HG03108 (cell line): ENCODE results near the gene FEZ2.
A peak's percentile ranks its signal among the peaks of the same experiment; 100 is the strongest.
"Not testable (repeated sequence)": the region's sequence is repeated elsewhere in the genome, so short reads cannot be mapped to it uniquely, and the experiment has no call there.

ENCODE experiments used
- ATAC-seq: cut with Tn5 transposase; IDR thresholded peaks from one replicate; pipeline ENCODE4 v1.9.1; 2021; ENCODE audit warnings: moderate library complexity; ENCODE audit not compliant: unreplicated experiment

FEZ2 gene

GRCh38 chr2:36597532-36598377, at the start of gene FEZ2:
Gene FEZ2, minus strand, starts transcription at chr2:36598168. Its CDS starts 26 bp downstream, at chr2:36598142.
- ATAC-seq: peak; percentile 100

DNA sequence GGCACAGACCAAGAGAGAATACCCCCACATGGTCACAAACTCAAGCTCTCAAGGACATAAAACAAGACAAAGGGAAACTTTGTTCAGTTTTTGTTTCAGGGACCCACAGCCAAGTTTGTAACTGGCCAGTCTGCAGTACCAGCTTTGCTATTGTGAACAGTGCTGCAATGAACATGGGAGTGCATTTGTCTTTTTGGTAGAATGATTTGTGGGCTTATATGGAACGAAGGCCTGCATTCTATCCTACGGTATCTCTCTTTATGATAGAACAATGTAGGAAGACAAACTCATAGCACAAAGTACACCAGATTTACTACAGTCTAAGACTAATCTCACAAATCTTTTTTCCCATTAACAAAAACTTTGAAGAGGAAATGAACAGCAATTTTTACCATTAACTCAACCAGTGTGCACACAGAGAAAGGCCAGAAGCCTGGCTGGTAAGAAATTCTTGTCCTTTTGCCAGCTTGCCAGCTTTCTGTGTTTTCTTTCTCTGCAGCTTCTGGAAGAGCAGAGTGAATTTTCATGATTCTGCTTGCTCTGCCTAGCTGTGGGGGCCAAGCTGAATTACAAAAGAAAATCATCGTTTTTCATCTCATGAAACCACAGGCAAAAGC, 37.1 kb upstream of the FEZ2 start:
- no peak for ATAC-seq

DNA sequence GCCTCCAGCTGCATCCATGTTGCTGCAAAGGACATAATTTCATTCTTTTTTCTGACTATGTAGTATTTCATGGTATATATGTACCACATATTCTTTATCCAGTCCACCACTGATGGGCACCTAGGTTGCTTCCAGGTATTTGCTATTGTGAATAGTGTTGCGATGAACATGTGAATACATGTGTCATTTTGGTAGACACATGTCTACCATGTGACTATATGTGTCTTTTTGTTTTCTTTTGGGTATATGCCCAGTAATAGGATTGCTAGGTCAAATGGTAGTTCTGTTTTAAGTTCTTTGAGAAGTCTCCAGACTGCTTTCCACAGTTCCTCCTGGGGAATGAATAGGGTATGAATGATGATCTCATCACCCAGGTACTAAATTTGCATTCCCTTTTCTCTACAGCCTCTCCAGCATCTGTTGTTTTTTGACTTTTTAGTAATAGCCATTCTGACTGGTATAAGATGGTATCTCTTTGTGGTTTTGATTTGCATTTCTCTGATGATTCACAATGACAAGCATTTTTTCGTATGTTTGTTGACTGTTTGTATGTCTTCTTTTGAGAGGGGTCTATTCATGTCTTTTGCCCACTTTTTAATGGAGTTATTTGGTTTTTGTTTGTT, 35.6 kb upstream of the FEZ2 start:
- ATAC-seq: no peak

DNA sequence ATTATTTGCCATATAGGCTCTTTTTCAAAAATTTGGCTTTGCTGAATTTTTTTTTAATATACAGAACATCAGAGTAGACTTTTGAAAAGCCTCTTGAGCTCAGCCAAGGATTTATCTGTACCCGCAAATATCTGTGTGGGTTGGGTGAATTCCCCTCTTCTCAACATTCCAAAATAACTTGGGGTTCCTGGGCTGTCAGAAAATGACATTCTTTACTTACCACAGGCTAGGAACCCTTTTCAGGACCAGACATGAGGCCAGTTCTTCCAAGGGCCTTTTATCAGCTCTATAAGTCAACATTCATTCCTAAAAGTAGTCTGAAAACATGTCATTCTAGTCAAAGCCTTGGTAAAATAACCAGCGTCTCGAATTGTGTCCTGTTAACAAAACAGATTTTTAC, 28.8 kb upstream of the FEZ2 start:
- ATAC-seq: no peak

- no peak for ATAC-seq
Observed at GRCh38 chr2:36626071-36626470, 28.1 kb upstream of the FEZ2 start.

- no peak for ATAC-seq
Observed at GRCh38 chr2:36625304-36625703, 27.3 kb upstream of the FEZ2 start.

DNA sequence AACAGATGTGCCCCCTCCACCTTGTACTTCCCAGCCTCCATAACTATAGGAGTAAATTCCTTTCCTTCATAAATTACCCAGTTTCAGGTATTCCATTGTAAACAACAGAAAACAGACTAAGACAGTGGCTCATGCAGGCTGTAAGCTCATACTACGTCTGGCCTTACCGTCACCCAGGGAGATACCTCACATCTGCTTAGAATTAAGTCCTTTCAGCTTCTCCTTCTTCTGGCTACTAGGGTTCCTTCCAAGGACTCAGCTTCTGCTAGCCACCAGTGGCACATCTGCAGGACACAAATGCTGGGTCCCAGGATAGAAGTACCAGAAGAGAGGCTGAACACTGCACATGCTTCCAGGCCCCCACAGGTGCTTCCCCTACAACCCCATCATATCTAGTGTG, 22.4 kb upstream of the FEZ2 start:
- no peak for ATAC-seq

DNA sequence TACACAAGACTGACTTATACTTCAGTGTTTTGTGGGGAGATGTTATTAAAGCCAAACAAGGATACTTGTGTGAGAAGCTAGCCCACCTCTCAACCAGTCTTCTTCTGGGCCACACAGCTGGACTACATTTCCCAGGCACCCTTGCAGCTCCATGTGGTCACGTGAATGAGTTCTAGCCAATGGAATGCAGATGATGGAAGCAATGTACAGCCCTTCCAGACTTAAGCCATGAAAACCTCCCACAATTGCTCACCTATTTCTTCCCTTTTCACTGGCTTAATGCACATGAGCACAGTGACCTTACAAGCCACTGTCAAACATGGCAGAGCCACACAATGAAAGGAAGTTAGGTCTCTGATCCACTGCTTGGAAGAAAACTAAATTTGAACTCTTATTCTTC, 20.4 kb upstream of the FEZ2 start:
- peak; percentile 96 for ATAC-seq

DNA sequence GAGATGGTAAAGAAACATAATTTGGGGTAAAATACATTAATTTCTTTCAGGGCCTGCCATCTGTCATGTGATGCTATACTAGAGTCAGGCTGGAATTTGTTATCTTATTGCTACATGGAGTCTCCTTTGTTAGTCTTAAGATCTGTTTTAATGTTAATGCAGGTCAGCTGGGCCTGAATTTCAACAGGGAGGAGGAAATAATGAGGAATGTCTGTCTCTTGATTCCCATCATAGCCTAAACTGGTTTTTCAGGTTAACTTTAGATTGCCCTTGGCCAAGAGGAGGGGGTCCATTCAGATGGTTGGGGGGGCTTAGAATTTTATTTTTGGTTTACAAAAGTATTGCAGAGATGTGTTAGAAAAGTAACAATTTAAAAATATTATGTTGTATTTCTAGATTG, 19.0 kb upstream of the FEZ2 start:
- ATAC-seq: no peak

GRCh38 chr2:36615222-36615621, 17.3 kb upstream of the FEZ2 start:
- ATAC-seq: no peak

DNA sequence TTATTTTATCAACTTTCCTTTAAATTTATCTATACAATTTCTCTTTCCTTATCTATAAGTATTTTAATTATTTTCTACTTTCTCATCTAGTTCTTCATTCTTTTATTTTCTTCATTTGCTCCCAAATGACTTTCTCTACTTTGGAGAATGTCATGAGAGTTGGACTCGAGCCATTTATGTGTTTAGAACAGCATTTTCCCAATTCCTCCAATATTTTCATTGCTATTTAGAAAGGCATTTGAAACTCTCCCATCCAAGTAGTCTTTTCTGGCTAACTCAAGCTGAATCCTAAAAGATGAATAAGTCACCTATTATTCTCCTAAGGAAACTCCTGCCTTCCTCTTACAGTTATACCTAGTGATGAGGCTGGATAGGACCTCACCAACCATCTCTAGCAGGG, 15.8 kb upstream of the FEZ2 start:
- ATAC-seq: no peak

GRCh38 chr2:36611316-36611990, 13.5 kb upstream of the FEZ2 start:
- ATAC-seq: no peak

DNA sequence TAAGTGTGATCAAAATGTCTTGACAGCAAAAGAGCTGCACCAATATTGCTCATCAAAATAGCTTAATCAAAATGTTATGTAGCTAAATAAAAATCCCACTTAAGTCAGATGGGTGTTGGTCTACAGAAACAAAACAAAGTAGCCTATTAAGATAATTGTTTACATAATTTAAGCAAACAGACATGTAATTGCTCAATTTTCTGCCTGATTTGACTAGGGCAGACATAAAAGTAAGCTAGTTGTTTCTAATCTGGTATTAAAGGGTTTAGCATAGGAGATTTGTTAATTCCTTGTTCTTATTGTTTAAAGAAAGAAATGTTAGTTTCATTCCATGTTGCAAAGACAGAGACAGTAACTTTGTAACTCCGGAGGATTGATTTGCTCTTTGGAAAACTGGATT, 11.5 kb upstream of the FEZ2 start:
- ATAC-seq: no peak

- ATAC-seq: no peak
Observed at GRCh38 chr2:36607947-36608346, 10.0 kb upstream of the FEZ2 start.

DNA sequence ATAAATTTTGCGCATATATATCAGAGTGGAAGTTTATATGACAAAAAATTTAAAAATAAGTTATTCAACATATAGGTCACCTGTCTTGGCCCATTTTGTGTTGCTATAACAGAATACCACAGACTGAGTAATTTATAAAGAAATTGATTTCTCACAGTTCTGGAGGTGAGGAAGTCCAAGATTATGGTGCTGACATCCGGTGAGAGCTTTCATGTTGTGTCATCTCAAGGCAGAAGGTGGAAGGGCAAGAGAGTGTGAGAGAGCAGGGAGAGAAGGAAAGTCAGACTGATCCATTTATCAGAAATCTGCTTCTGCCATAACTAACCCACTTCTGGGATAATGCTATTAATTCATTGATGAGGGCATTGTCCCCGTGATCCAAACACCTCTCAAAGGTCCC, 9.0 kb upstream of the FEZ2 start:
- ATAC-seq: no peak

DNA sequence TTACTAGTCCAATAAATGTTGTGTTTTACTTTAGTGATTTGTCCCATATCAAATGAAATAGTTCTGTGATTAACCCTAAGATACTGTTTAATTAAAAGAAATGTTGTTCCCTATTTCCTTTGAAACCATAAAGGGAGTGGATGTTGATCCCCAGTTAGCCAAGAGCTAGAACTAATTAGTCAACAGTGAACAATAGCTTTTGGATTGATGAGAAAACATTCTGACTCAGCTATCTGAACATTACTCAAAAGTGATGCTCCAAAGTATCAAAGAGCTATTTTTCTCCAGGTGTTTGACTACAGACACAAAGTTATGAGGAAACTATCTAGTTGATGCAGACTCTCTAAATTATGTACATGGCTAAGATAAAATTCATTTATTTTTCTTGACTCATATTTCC, 7.3 kb upstream of the FEZ2 start:
- ATAC-seq: no peak

GRCh38 chr2:36603629-36604028, 5.7 kb upstream of the FEZ2 start:
- not testable (repeated sequence) for ATAC-seq

DNA sequence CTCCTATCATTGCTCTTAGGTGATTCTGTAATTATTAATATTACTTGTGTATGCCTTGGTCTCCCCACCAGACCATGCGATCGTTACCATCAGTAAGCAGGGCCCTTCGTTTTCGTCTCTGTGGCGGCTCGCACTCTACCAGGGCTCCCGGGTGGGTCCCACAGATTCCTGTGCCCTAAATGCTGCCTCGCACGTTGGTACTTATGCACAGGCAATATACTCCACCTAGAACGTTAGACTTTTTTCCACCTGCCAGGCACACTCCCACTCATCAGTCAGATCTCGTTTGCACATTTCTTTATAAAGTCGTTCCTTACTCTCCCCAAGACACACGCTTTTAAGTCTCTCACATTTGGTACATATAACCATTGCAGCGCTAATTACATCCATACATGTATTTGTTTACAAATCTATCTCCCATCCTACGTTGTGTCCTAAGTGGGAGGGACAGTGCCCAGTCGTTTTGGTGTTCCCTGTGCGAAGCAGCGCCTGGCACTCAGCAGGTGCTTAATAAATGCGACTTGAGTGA, 901 bp downstream of the FEZ2 start:
- no peak for ATAC-seq

GRCh38 chr2:36596397-36596796, 1.6 kb downstream of the FEZ2 start:
- ATAC-seq: no peak

- ATAC-seq: no peak
Observed at GRCh38 chr2:36594849-36595248, 3.1 kb downstream of the FEZ2 start.

DNA sequence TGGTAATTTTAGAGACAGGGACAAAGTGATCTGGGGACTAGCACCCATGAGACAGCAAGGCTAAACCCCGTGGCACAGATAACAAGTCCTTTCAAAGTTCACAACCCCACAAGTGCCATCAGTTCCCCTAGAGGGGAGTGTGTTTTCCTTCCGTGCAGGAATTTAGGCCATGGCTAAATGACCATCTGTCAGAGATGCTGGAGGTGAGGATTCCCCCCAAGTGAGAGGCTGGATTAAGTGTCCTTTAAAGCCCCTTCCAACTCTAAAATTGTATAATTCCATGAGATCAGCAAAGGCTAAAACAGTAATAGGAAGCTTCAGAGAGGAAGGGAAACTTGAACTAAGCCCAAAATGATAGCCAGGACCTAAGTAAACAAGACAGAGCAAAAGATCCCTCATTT, 8.7 kb downstream of the FEZ2 start:
- ATAC-seq: no peak
